ENCODE measurements around the gene PTPRD.
A peak's percentile ranks its signal among the peaks of the same experiment; 100 is the strongest.

The PTPRD gene

DNA sequence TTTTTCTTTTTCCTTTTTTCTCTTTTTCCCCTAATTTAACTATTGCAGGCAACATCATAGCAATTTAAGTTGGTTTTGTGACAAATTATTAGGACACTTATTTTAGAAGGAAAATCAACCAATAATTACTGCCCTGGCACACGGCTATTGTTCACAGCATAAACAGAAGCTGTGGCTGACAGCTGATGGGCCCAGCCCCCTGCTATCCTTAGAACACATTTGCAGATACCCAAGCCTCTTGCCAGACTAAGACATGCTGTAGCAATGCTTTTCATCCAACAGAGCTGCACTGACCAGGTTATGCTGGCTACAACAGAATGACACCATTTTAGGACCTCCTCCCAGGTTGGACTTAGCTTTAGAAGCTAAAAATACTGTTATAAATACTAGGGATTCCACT lies 1960.5 kb downstream of the PTPRD start:
- no peak for DNase-seq

- DNase-seq, result no peak
These were observed 1961.0 kb downstream of the PTPRD start for GRCh38 chr9:8651846-8652215.

DNA sequence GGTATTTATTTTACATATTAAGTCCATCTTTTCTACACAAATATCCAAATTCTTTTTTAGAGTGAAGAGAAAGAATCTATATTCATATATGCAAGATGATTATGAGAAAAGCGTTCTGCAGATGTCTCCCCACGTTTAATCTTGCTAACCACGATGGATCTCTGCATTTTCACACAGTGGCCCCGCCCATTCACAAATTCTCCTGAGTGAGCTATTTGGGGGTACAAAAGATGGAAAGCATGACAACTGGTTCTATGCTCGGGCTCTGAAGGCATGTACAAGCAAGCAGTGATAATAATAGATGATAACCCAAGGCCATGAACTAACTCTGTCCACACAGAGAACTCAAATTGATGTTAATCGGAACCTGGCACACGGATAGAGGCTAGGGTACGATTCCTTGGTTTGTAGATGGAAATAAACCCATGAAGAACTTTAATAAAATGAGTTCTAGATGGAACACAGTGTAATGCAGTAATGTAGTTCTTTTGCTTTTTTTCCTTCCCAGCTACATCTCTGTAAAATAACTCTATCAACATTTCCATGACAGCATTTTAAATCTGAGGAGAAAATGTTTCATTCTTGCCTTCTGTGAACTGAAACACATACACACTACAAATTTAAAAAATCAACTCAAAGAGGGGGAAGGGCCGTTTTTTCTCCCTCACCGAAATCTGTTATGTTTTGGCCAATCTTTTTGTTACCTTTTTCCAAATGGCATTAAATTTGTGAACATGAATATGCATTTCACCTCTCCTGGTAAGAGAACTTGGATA lies 1961.5 kb downstream of the PTPRD start:
- DNase-seq, result peak in 1 of 56 donors; percentile 9

DNA sequence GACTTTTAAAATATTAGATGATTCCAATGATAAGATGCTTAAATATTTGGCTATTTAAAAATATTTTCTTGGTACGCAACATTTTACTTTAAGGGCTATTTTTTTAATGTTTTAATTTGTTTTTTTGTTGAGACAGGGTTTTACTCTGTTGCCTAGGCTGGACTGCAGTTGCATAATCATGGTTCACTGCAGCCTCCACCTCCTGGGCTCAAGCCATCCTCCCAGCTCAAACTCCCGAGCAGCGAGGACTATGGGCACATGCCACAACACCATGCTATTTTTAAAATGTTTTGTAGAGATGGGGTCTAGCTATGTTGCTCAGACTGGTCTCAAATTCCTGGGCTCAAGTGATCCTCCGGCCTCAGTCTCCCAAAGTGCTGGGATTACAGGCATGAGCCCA lies 1963.0 kb downstream of the PTPRD start:
- no peak for DNase-seq

DNA sequence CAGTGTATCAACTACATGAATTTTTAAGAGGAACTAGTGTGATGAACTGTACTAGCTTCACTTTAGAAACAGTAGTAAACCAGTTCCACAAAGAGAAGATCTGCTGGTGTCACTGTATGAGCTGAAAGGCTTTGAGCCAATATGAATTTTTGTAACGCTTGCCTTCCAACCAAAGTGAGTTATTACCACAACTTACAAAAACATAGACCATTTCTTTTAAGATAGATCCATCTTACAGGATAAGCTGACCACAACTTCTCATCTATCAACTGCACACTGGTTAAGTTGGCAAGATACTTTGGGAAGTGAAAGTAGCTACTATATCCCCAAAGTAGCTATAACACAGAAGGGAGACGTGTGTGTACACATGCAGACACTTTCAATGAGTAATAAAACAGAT lies 1963.6 kb downstream of the PTPRD start:
- no peak for DNase-seq

- no peak for DNase-seq
These were observed 1964.4 kb downstream of the PTPRD start for GRCh38 chr9:8648271-8648845.

GRCh38 chr9:8647824-8648223 lies 1965.0 kb downstream of the PTPRD start:
- DNase-seq, result no peak

GRCh38 chr9:8644571-8644970 lies 1968.2 kb downstream of the PTPRD start:
- DNase-seq, result no peak

DNA sequence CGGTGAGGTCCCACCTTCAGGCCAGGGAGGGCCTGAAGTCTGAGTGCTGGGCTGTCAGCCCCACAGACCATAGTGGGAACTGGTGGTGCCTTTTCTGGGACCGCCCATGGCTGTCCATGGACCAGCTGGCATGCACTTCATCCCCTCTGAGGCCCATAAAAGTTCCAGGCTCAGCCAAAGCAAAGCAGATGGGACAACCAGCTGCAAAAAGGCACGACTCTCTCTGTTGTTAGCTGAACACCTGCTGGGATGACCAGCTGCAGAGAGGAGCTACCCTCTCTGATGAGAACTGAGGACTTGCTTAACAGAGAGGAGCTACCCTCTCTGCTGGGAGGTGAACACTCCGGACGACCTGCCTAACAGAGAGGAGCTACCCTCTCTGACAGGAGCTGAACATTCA lies 1968.9 kb downstream of the PTPRD start:
- no peak for DNase-seq

- no peak for DNase-seq
These were observed 1969.3 kb downstream of the PTPRD start for GRCh38 chr9:8643464-8643863.

DNA sequence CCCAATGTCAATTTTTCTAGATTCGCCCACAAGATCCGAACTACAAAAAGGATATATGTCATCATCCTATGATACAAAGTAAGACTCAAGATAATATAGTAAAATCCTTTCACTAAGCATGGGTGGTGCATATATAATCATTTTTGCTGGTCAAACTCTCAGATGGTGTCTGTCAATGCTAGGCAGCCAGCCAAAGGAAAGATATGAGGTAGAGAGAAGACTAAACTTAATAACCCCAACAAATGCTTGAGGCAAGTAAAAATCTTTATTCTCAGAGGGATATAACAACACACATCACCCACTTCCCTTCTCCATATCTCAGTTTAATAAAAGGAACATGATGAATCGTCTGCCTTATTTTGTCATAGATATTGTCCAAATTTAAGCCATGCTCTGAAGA lies 1972.0 kb downstream of the PTPRD start:
- no peak for DNase-seq

DNA sequence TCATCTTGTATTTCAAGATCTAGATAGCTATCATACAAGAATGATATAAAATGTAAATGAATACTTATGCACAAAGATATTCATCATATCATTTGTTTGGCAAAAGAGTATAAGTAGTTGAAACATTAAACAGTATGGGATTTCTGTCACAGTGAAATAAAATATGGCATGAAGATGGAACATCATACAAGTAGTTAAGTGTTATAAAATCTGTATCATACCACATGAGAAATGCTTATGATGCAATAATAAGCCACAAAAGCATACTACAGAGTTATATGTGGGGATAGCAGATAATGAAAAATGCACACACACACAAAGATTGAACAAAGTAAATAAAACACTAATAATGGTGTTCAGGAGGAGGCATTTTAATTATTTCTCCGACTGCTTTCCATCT lies 1975.2 kb downstream of the PTPRD start:
- DNase-seq, result no peak

GRCh38 chr9:8633784-8634183 lies 1979.0 kb downstream of the PTPRD start:
- DNase-seq, result no peak

- DNase-seq, result no peak
These were observed 1980.3 kb downstream of the PTPRD start for GRCh38 chr9:8632493-8632892.

DNA sequence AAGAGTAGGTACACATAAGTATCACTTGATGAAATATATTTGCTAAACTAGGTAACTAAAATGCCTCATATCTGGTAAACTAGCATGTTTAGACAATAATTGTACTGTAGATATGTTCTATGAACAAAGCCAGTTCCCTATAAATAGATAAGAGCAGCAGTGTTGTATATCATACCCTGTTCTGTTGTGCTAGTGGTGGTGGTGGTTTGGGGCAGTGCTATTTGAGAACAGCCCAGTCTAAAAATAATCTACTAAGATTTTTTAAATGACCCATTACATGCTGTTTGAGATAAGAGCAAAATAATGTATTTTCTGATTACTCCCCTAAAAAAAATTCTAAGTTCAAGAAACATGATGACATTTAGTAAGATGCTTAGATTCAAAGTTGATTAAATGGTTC lies 1984.0 kb downstream of the PTPRD start:
- no peak for DNase-seq

DNA sequence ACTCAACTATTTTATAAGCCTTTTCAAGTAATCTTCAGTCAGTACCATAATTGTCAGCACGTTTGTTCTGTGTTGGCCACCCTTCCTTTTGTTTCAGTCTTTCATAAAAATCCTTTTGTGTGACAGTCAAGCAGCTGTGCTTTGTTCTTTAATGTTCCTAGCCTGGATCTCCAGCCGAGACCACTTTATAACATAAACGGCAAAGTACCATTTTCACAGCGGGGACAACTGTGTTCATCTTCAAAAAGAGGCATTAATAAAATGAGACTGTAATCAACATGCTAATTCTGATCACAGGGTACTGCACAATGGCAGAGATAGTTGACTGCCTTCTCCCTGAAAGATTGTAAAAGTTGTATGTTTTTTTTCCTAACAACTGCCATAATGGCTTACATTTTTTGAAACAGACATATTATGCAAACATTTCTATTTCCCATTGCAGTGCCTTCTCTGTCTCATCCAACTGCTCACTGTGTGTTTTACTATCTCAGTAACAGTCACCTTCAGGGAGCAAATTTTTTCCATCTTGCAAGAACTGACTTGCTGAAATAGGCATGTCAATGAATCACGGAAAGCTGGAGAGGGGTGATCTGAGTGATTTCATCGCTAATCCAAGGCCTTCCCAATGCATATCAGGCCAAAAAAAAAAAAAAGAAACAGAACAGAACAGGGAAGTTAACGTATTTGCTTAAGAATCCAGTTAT lies 1984.7 kb downstream of the PTPRD start:
- DNase-seq, result peak in 1 of 56 donors; percentile 19

- no peak for DNase-seq
These were observed 1989.9 kb downstream of the PTPRD start for GRCh38 chr9:8622871-8623270.

- no peak for DNase-seq
These were observed 1990.5 kb downstream of the PTPRD start for GRCh38 chr9:8622222-8622802.

GRCh38 chr9:8621416-8621815 lies 1991.4 kb downstream of the PTPRD start:
- no peak for DNase-seq

- no peak for DNase-seq
These were observed 1996.4 kb downstream of the PTPRD start for GRCh38 chr9:8616414-8616813.

DNA sequence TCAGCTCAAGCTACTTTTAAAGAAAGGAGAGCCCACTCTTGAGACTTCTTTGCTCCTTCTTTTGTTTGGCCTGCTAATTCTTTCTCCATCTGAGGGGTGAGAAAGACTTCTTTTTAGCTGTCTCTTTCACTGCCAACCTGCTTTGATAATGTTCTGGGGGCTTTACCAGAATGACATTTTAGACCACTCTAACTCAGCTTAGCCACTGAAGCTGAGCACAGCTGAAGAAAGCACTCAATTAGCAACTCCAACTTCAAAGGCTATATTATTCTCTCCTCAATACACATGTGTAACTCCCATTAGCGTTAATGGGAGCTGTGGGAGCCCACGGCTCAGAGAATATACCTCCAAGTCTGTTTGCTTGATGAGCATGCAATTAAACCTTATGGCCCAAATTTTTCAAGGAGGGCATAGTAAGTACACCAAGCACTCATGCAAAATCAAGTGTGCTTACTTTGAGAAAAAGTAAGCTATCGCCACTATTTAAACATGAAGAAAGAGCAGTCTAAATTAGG lies 1997.8 kb downstream of the PTPRD start:
- no peak for DNase-seq

- peak in 4 of 56 donors; percentile 13 to 29 (median 24) for DNase-seq
These were observed 1999.4 kb downstream of the PTPRD start for GRCh38 chr9:8613346-8613825.

Data from nucleus accumbens (tissue), 56 donors.